NT2/D1 (cell line): Measurements from ENCODE around the gene CREB3.

Experiments used
- DNase-seq: peaks from one replicate; pipeline ENCODE4 v3.0.0-alpha.2; 2011; ENCODE audit warnings: low read depth, low spot score
- H3K27me3 ChIP-seq: 2 replicates; pipeline ENCODE4 v1.6.0; 2011; ENCODE audit warnings: mild to moderate bottlenecking; ENCODE audit not compliant: insufficient read length, insufficient read depth
- H3K36me3 ChIP-seq: 2 replicates; pipeline ENCODE4 v1.6.1; 2011; ENCODE audit warnings: mild to moderate bottlenecking, low read length, mixed read lengths; ENCODE audit not compliant: insufficient read depth, insufficient read length
- H3K4me1 ChIP-seq: 2 replicates; pipeline ENCODE4 v1.5.1; 2011; ENCODE audit not compliant: insufficient read depth, insufficient read length
- H3K4me3 ChIP-seq: 2 replicates; pipeline ENCODE4 v1.5.1; 2011; ENCODE audit warnings: low read depth; ENCODE audit not compliant: insufficient read length
- H3K9ac ChIP-seq: 2 replicates; pipeline ENCODE4 v1.6.0; 2011; ENCODE audit warnings: low read depth; ENCODE audit not compliant: insufficient read length
- H3K9me3 ChIP-seq: 2 replicates; pipeline ENCODE4 v1.5.1; 2011; ENCODE audit warnings: mild to moderate bottlenecking, low read length; ENCODE audit not compliant: insufficient read depth
- SUZ12 ChIP-seq: IDR thresholded peaks from 2 replicates; pipeline ENCODE4 v1.6.1; 2011; ENCODE audit not compliant: insufficient read length, insufficient read depth; ENCODE audit errors: extremely low read depth
- YY1 ChIP-seq: IDR thresholded peaks from 2 replicates; pipeline ENCODE4 v1.6.1; 2011; ENCODE audit not compliant: insufficient read length, insufficient read depth
- ZNF274 ChIP-seq: IDR thresholded peaks from 2 replicates; pipeline ENCODE4 v1.6.1; 2011; ENCODE audit warnings: mild to moderate bottlenecking, low read depth, low read length

The CREB3 gene

GRCh38 chr9:35687972-35688557 is 44.4 kb upstream of the CREB3 start:
- Histone ChIP-seq H3K9me3 (no peaks in the 10 kb centered on the region), H3K9ac (peak overlapping the region; percentile 98), H3K27me3 (no peaks in the 10 kb centered on the region), H3K36me3 (peaks cover 62% of the 10 kb centered on the region), H3K4me3 (peak overlapping the region; percentile 90), H3K4me1 (peaks cover 22% of the 10 kb centered on the region)
- TF ChIP-seq SUZ12 (no peak), ZNF274 (no peak), YY1 (no peak)
- no peak for DNase-seq

DNA sequence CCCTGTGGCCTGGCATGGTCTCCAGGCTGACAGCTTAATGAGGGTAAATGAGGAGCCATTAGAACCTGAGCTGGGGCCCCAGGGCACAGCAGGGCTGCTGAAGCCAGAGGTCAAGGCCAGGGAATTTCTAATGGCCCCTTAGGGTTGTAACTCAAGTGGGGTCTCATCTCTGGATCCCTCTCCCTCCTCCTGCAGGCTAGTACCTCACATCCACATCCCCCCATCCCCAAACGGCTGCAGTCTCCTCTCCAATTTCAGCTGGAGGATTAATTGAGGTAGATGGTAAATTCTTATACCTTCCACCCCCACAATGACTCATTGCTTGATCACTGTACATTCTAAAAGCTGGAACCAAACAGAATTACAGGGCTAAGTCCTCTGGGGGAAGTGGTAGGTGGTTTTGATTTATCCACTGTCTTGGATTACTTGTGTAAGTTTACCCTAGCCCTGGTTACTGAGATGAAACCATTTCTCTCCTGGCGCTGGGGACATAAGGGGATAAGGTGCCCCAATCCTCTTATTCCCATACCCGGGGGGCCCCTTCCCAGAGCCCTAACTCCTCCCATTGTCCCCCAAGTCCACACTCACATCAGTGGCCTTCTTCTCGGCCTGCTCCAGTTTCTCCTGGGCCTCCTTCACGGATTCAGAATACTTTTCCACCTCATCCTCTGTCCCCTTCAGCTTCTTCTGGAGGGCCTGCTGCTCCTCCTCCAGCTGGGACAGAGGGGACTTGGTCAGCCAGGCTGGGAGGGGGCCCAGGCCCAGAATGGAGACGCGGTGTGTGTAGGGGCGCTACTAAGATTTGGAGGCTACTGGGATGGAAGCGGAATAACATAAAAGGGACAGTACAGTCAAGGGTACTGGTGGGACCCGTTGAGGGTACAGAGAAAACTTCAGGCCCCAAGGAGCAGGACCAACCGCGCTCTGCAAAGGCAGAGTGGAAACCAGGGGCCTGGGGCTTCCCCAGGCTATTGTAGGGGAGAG is 43.6 kb upstream of the CREB3 start:
- peak overlapping the region; percentile 90 for H3K4me3 ChIP-seq
- no peaks in the 10 kb centered on the region for H3K27me3 ChIP-seq
- peaks cover 57% of the 10 kb centered on the region for H3K36me3 ChIP-seq
- TF ChIP-seq YY1 (no peak), ZNF274 (no peak), SUZ12 (no peak)
- no peak for DNase-seq
- peak overlapping the region; percentile 98 for H3K9ac ChIP-seq
- H3K9me3 ChIP-seq, result no peaks in the 10 kb centered on the region
- peaks cover 22% of the 10 kb centered on the region for H3K4me1 ChIP-seq

DNA sequence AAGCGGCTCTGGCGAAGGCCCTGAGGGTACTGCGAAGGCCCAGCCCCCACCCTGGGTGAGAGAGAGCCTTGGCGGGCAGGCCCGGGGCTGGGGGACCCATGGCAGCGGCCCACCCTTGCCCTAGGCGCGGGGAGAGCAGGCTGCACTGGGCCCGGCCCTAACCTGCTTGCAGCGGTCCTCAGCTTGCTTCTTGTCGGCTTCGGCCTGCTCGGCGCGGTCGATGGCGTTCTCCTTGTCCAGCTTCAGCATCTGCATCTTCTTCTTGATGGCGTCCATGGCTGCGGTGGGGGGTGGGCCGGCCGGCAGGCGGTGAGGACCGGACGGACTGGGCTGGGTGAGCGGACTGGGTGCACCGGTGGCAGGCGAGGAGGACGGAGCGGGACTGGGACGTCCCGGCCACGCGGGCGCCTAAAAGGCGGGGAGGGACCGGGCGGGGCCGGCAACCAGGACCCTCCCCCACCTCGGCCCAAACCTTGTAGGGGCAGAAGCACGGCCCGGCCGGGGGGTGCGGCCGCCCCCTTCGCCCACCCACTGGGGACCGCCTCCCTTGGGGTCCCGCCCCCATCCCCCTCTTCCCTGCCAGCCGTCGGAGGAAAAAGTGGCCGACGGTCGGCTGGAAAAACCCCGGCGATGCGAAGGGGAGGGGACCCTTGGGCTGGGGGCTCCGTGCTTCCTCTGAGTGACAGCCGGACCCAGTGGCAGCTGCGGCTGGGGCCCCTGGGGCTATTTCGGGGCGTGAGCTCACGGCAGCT is 42.7 kb upstream of the CREB3 start, which contains the start of gene TPM2:
TPM2 (minus strand) TSS at position 384 of the 752 bp plus-strand sequence; CDS start at position 276, 108 bp downstream.
- peak within 1 kb of the TSS; percentile 98 for H3K9ac ChIP-seq
- H3K9me3 ChIP-seq, result no peaks in the 10 kb centered on the region
- no peaks in the 10 kb centered on the region for H3K27me3 ChIP-seq
- H3K4me1 ChIP-seq, result peaks cover 22% of the 10 kb centered on the region
- no peak for TF ChIP-seq ZNF274
- TF ChIP-seq YY1, result no peak
- no peak for TF ChIP-seq SUZ12
- H3K4me3 ChIP-seq, result peak within 1 kb of the TSS; percentile 90
- peak; percentile 18 for DNase-seq
- H3K36me3 ChIP-seq, result peaks cover 51% of the 10 kb centered on the region

DNA sequence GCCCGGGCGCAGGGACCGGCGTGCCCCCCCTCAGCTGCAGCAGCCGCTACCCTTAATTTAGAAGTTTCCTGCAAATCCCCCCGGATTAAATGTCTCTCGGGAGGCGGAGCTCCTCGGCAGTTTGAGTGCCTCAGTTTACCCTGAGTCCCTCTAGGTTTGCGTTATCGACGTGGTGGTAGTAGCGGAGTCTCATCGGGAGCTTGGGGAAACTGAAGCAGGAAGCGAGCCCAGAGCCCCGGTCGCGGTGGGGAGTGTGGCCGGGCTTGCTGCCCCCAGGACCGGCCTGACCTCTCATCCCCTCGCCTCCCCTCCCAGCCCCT is 42.2 kb upstream of the CREB3 start:
- DNase-seq, result no peak
- H3K9me3 ChIP-seq, result no peaks in the 10 kb centered on the region
- TF ChIP-seq ZNF274, result no peak
- TF ChIP-seq SUZ12, result no peak
- no peak for TF ChIP-seq YY1
- H3K9ac ChIP-seq, result peak overlapping the region; percentile 98
- no peaks in the 10 kb centered on the region for H3K27me3 ChIP-seq
- peaks cover 17% of the 10 kb centered on the region for H3K4me1 ChIP-seq
- peak overlapping the region; percentile 90 for H3K4me3 ChIP-seq
- H3K36me3 ChIP-seq, result peaks cover 45% of the 10 kb centered on the region

DNA sequence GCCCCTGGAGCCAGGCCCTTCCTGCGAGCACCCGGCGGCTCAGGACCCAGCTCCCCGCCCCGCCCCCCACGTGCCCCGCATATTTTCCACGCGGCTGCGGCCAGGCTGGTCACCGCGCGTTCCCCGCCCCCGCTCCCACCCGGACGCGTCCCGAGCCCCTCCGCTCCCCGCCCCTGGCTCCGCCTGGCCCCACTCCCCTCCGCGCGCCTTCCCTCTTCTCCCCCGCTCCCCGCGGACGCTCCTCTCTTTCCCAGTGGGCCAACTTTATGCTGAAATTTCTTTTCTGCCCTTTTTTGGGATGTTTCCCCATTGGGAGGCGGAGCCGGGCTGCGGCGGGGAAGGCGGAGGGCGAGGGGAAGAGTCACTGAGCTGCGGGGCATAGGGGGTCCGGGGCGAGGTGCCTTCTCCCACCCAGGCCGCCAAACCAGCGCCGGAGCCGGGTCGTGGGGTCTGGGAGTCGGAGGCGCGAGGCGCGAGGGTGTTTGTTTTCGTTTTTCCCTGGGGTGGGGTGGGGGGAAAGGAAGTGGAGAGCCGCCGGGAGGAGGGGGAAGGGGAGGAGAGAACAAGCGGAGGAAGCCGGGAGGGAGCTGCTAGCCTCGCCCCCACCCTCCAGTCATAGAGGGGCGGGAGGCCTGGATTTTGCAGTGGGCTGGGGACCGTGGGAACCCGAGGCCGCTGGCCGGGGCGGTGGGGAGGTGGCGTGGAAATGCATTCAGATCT is 41.7 kb upstream of the CREB3 start:
- Histone ChIP-seq H3K9ac (peak overlapping the region; percentile 98), H3K4me3 (peak overlapping the region; percentile 90), H3K36me3 (peaks cover 44% of the 10 kb centered on the region), H3K4me1 (peaks cover 15% of the 10 kb centered on the region), H3K27me3 (no peaks in the 10 kb centered on the region), H3K9me3 (no peaks in the 10 kb centered on the region)
- peak; percentile 27 for DNase-seq
- TF ChIP-seq ZNF274 (no peak), YY1 (no peak), SUZ12 (no peak)

- TF ChIP-seq YY1 (no peak), SUZ12 (no peak), ZNF274 (no peak)
- Histone ChIP-seq H3K4me3 (peak overlapping the region; percentile 90), H3K36me3 (peaks cover 44% of the 10 kb centered on the region), H3K27me3 (no peaks in the 10 kb centered on the region), H3K9me3 (no peaks in the 10 kb centered on the region), H3K4me1 (peaks cover 15% of the 10 kb centered on the region), H3K9ac (peak overlapping the region; percentile 39)
- DNase-seq, result no peak
Measured at GRCh38 chr9:35691334-35691650, 41.2 kb upstream of the CREB3 start.
